Measurements from ENCODE around the gene KIRREL3.

KIRREL3 gene

DNA sequence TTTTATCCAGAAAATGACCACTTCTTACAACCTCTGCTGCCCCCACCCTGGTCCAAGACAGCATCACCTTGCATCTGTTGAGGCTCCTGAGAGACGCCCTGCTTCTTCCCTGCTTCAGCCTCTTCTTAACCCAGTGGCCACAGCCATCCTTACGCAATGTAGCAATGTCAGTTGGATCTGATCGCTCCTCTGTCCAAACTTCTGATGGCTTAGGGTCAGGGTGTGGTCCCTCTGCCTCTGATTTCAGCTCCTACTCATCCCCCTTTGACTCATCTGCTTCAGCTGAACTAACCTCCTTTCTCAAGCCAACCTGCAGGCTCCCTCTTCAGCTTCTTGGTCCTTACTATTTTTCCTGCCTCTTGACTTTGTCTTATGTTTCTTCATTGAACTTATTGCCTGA, 280.8 kb downstream of the KIRREL3 start:
- DNase-seq (ENCODE audit: low read depth): no peak
- no peak overlapping the region for H3K4me3 ChIP-seq (ENCODE audit: control insufficient read depth, low read depth, low read length)
- TF ChIP-seq, protein P1, sequence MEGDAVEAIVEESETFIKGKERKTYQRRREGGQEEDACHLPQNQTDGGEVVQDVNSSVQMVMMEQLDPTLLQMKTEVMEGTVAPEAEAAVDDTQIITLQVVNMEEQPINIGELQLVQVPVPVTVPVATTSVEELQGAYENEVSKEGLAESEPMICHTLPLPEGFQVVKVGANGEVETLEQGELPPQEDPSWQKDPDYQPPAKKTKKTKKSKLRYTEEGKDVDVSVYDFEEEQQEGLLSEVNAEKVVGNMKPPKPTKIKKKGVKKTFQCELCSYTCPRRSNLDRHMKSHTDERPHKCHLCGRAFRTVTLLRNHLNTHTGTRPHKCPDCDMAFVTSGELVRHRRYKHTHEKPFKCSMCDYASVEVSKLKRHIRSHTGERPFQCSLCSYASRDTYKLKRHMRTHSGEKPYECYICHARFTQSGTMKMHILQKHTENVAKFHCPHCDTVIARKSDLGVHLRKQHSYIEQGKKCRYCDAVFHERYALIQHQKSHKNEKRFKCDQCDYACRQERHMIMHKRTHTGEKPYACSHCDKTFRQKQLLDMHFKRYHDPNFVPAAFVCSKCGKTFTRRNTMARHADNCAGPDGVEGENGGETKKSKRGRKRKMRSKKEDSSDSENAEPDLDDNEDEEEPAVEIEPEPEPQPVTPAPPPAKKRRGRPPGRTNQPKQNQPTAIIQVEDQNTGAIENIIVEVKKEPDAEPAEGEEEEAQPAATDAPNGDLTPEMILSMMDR (IDR thresholded peaks at IDR 0.05; ENCODE audit: control insufficient read depth, insufficient read depth, low read depth, low read length, missing control alignments): no peak

DNA sequence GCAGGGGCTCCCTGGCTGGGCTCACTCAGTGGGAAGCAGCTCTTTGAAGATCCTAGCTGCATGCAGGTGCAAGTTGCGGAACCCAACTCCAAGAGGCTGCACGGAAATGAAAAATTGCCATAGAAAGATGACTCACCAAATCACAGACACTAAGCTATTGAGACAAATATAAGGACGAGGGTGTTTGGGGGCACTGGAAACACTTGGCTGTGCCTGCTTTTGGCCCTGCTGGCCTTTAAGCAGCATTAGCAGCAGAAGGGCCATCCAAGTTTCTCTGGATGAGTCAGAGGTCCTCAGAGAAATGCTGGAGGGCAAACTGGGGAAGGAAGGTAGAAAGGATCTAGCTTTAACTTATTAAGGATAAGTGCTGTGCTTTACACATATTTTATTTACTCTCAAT, 282.3 kb downstream of the KIRREL3 start:
- H3K4me3 ChIP-seq (ENCODE audit: control insufficient read depth, low read depth, low read length): no peak overlapping the region
- TF ChIP-seq, protein P1 (IDR thresholded peaks at IDR 0.05; ENCODE audit: control insufficient read depth, insufficient read depth, low read depth, low read length, missing control alignments): no peak
- no peak for DNase-seq (ENCODE audit: low read depth)

DNA sequence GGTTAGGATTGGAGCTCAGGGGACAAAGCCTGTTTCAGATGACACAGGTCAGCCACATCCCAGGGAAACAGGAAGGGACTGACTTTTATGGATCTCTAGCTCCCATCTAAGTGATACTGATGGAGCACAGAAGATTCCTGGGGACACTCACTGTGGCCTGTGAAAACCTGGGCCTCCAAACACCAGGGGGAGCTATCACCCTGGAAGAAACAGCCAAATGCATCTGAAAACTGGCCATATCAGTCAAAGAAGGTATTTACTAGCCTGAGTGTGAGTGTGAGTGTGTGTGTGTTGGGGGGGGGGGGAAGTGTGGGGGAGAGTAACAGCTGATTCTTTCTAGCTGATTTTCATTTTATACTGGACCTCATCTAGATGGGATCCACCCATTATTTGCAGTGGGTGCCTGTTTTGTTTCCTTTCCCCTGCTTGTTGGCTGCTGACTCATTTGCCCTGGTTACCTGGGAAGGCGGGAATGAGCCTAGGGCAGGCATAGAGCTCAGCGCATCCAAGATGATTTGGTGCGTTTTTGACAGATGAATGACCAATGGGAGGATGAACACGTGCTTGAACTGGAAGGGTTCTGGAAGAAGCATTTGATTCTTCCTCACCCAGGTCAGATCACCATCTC, 284.0 kb downstream of the KIRREL3 start:
- DNase-seq (ENCODE audit: low read depth): no peak

DNA sequence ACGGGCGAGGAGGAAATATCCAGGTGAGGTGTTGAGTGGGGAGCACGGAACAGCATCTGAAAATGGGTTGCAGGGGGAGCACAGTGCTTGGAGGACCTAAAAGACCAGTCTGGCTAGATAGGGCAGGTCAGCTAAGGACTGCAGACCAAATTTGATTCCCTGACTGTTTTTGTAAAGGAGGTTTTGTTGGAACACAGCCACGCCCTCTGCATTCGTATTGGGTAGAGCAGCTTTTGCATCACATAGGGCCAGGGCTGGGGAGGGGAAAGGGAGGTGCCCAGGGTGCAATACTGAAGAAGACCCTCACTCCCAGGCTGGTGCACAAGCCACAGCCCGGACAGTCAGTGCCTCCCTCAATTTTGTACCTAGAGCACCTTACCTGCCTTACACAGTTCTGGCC, 286.8 kb downstream of the KIRREL3 start:
- TF ChIP-seq, protein P1 (IDR thresholded peaks at IDR 0.05; ENCODE audit: control insufficient read depth, insufficient read depth, low read depth, low read length, missing control alignments): no peak
- H3K4me3 ChIP-seq (ENCODE audit: control insufficient read depth, low read depth, low read length): no peak overlapping the region
- DNase-seq (ENCODE audit: low read depth): no peak

More for the DNA sequence above, 284.0 kb downstream of the KIRREL3 start:
- no peak overlapping the region for H3K4me3 ChIP-seq (ENCODE audit: control insufficient read depth, low read depth, low read length)
- TF ChIP-seq, protein P1 (IDR thresholded peaks at IDR 0.05; ENCODE audit: control insufficient read depth, insufficient read depth, low read depth, low read length, missing control alignments): peak; percentile 66

DNA sequence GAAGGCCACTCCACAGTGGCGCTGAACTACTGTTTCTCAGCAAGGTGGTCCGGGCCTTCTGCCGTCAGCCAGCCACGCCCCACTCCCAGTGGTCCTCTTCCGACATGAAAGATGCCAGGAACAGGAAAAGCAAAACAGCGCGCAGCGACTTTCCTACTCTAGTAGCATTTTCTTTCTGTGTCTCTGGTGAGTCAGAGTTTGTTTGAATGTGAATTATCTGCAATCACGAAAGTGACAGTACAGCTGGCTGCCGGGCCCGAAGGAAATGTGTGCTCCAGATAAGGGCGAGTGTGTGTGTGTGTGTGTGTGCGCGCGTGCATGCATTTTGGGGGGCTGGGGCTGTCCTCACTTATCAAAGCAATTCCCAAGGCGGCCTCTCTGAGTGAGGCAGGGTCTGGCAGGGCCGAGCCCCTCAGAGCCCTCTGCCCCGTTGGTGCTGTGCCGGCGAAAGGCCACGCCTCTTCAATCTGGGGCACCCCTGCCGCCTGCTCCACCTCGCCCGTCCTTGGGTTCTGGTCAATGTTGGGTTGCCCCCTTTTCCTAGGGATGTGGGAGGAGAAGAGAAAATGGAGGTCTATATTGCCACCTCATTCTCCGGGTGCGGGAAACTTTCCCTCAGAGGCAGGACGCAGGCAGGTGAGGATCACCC, 288.5 kb downstream of the KIRREL3 start:
- TF ChIP-seq, protein P1 (IDR thresholded peaks at IDR 0.05; ENCODE audit: control insufficient read depth, insufficient read depth, low read depth, low read length, missing control alignments): no peak
- no peak for DNase-seq (ENCODE audit: low read depth)
- no peak overlapping the region for H3K4me3 ChIP-seq (ENCODE audit: control insufficient read depth, low read depth, low read length)

DNA sequence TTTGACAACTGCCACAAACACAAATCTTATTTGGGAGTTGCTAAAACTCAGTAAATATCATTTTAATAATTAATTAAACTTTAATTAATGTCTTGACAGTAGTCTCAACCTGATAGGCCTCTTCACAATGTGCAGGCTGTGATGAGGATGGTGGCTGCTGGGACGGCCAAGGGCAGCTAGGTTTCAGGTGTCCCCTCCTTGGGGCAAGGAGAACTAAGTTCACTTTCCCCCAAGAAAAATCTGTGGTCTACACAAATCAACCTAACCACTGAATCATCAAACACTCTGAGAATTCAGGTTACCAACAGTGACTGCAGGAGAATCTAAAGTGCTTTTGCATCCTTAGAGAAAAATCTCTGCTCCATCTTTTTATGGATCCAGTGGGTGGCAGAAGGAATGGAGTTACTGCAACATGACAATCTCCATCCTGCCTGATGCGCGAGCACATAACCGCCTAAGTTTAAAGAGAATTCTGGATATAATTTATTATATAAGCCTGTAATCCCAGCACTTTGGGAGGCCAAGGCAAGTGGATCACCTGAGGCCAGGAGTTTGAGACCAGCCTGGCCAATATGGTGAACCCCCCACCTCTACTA, 289.7 kb downstream of the KIRREL3 start:
- H3K4me3 ChIP-seq (ENCODE audit: control insufficient read depth, low read depth, low read length): no peak overlapping the region
- TF ChIP-seq, protein P1 (IDR thresholded peaks at IDR 0.05; ENCODE audit: control insufficient read depth, insufficient read depth, low read depth, low read length, missing control alignments): no peak
- DNase-seq (ENCODE audit: low read depth): no peak
